ENCODE data around the gene ZNF771. TPM values are rescaled to one million over a fixed set of nuclear protein-coding genes. Genes with fewer than 3 reads are reported as not detected.

ZNF771 gene
- total and polyA plus RNA-seq, 9 of the 15 experiments (the other 6 are each of a cell fraction or from before 2014, with no cell fraction given): 1.5 to 12.6 (median 4.4) TPM

- TF ChIP-seq ZNF512 (tag; IDR thresholded peaks at IDR 0.05) (no peak), SIN3B (IDR thresholded peaks at IDR 0.05; ENCODE audit: low read depth) (no peak), TAF1 (IDR thresholded peaks at IDR 0.05; ENCODE audit: control insufficient read depth, extremely low read depth, insufficient read depth, low read length, severe bottlenecking) (peak; percentile 78), GABPA (tag; conservative IDR thresholded peaks at IDR 0.05; ENCODE audit: low read depth) (peak; percentile 84), EP400 (IDR thresholded peaks at IDR 0.05) (peak; percentile 94), ERF (CRISPR knock-in tag; IDR thresholded peaks at IDR 0.05) (no peak), NR3C1 (CRISPR knock-in tag; IDR thresholded peaks at IDR 0.05) (no peak), BRF2 (IDR thresholded peaks at IDR 0.05; ENCODE audit: borderline replicate concordance, insufficient read depth, insufficient read length) (no peak), SPI1 (IDR thresholded peaks at IDR 0.05; ENCODE audit: borderline replicate concordance, low read depth, low read length) (no peak; the same call in 1 of the 2 replicates), HMG20A (CRISPR knock-in tag; conservative IDR thresholded peaks at IDR 0.05) (no peak), KLF10 (CRISPR knock-in tag; IDR thresholded peaks at IDR 0.05) (no peak), FOXP4 (CRISPR knock-in tag; IDR thresholded peaks at IDR 0.05; ENCODE audit: borderline replicate concordance) (peak; percentile 19; the same call in 1 of the 2 replicates), ZNF551 (CRISPR knock-in tag; IDR thresholded peaks at IDR 0.05) (no peak), ATF2 (CRISPR knock-in tag; IDR thresholded peaks at IDR 0.05) (no peak), SLC30A9 (CRISPR knock-in tag; IDR thresholded peaks at IDR 0.05) (no peak), ZNF133 (CRISPR knock-in tag; IDR thresholded peaks at IDR 0.05) (no peak), ETV6 (IDR thresholded peaks at IDR 0.05; ENCODE audit: borderline replicate concordance in 1 of 2, low read depth in 2 of 2, low read length in 1 of 2) (no peak), ETV6 (CRISPR knock-in tag; IDR thresholded peaks at IDR 0.05; ENCODE audit: borderline replicate concordance) (0 out of 2 replicates have a peak, but pooled peaks have one; percentile 32)
- TF ChIP-seq, protein P1, sequence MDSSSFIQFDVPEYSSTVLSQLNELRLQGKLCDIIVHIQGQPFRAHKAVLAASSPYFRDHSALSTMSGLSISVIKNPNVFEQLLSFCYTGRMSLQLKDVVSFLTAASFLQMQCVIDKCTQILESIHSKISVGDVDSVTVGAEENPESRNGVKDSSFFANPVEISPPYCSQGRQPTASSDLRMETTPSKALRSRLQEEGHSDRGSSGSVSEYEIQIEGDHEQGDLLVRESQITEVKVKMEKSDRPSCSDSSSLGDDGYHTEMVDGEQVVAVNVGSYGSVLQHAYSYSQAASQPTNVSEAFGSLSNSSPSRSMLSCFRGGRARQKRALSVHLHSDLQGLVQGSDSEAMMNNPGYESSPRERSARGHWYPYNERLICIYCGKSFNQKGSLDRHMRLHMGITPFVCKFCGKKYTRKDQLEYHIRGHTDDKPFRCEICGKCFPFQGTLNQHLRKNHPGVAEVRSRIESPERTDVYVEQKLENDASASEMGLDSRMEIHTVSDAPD (CRISPR knock-in tag; IDR thresholded peaks at IDR 0.05): no peak
These were observed 38.2 kb downstream of the ZNF771 start, which contains the start of gene SEPHS2 (continued) for GRCh38 chr16:30445408-30446202.

All from K562 (cell line).